ENCODE measurements around the gene ROBO4. TPM values are rescaled to one million over a fixed set of nuclear protein-coding genes. Genes with fewer than 3 reads are reported as not detected.
A peak's percentile ranks its signal among the peaks of the same experiment; 100 is the strongest.

The ROBO4 gene
- total and polyA plus RNA-seq, 2 of the 13 experiments (the other 11 are each of a cell fraction or from before 2014, with no cell fraction given): 0.07 to 1.1 TPM

DNA sequence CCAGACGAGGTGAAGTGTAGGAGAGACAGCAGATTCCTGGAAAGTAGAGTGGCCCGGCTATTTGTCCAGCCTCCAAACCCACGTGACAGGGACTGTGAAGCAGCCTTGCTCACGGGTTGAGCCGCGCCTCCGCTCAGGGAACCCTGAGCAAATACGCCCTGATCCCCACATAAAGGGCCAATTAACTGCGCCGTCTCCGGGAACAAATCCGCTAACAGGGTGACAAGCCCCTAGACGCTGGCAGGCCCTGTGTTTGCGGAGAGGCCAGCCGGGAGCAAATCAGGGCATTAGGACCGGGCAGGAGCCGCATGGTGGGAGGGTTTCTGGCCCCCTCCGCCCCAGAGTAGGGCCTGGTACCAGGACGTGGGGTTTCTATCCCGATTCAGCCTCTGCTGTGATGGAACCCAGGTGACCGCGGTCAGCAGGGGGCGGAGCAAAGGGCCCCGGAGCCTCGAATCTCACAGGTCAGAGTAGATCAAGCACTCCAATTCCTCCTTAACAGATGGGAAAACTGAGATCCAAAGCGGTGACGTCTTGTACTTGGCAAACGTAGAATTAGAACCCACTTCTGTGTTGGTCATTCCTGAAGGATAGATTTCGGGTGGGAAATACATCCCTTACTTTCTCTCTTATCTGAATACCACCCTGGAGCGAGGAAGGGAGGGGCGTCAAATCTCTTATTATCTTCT is 34.4 kb downstream of the ROBO4 start (continued):
- TF ChIP-seq DR1 (CRISPR knock-in tag; IDR thresholded peaks at IDR 0.05) (no peak), U2AF2 (IDR thresholded peaks at IDR 0.05; ENCODE audit: low read depth, low read length) (no peak), ATF1 (CRISPR knock-in tag; IDR thresholded peaks at IDR 0.05) (no peak), SP1 (IDR thresholded peaks at IDR 0.05) (no peak), SP1 (CRISPR knock-in tag; IDR thresholded peaks at IDR 0.05) (no peak), ZNF224 (CRISPR knock-in tag; IDR thresholded peaks at IDR 0.05) (no peak), ZNF205 (CRISPR knock-in tag; IDR thresholded peaks at IDR 0.05) (no peak), NFE2 (CRISPR knock-in tag; IDR thresholded peaks at IDR 0.05) (no peak), PCBP1 (IDR thresholded peaks at IDR 0.05; ENCODE audit: borderline replicate concordance, low read depth, low read length) (no peak), RCOR2 (CRISPR knock-in tag; IDR thresholded peaks at IDR 0.05) (no peak), ZBTB7B (CRISPR knock-in tag; IDR thresholded peaks at IDR 0.05) (no peak), DRAP1 (CRISPR knock-in tag; IDR thresholded peaks at IDR 0.05) (no peak), ZNF629 (CRISPR knock-in tag; conservative IDR thresholded peaks at IDR 0.05) (no peak), SRF (IDR thresholded peaks at IDR 0.05; ENCODE audit: low read depth, low read length) (no peak), ZNF567 (CRISPR knock-in tag; IDR thresholded peaks at IDR 0.05; ENCODE audit: borderline replicate concordance) (no peak), PHF21A (CRISPR knock-in tag; IDR thresholded peaks at IDR 0.05) (0 out of 2 replicates have a peak, but pooled peaks have one; percentile 20), BHLHE40 (IDR thresholded peaks at IDR 0.05; ENCODE audit: low read length) (peak; percentile 18; the same call in 1 of the 2 replicates), BCL6 (CRISPR knock-in tag; IDR thresholded peaks at IDR 0.05) (peak; percentile 96), ZBTB43 (CRISPR knock-in tag; conservative IDR thresholded peaks at IDR 0.05) (no peak), FOXP1 (IDR thresholded peaks at IDR 0.05) (no peak), FOXP1 (CRISPR knock-in tag; IDR thresholded peaks at IDR 0.05) (no peak)
- TF ChIP-seq, protein P1, sequence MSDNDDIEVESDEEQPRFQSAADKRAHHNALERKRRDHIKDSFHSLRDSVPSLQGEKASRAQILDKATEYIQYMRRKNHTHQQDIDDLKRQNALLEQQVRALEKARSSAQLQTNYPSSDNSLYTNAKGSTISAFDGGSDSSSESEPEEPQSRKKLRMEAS (IDR thresholded peaks at IDR 0.05): peak; percentile 12; the same call in 1 of the 2 replicates
- TF ChIP-seq, protein P2, sequence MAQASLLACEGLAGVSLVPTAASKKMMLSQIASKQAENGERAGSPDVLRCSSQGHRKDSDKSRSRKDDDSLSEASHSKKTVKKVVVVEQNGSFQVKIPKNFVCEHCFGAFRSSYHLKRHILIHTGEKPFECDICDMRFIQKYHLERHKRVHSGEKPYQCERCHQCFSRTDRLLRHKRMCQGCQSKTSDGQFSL (CRISPR knock-in tag; IDR thresholded peaks at IDR 0.05): no peak
- TF ChIP-seq, protein P3, sequence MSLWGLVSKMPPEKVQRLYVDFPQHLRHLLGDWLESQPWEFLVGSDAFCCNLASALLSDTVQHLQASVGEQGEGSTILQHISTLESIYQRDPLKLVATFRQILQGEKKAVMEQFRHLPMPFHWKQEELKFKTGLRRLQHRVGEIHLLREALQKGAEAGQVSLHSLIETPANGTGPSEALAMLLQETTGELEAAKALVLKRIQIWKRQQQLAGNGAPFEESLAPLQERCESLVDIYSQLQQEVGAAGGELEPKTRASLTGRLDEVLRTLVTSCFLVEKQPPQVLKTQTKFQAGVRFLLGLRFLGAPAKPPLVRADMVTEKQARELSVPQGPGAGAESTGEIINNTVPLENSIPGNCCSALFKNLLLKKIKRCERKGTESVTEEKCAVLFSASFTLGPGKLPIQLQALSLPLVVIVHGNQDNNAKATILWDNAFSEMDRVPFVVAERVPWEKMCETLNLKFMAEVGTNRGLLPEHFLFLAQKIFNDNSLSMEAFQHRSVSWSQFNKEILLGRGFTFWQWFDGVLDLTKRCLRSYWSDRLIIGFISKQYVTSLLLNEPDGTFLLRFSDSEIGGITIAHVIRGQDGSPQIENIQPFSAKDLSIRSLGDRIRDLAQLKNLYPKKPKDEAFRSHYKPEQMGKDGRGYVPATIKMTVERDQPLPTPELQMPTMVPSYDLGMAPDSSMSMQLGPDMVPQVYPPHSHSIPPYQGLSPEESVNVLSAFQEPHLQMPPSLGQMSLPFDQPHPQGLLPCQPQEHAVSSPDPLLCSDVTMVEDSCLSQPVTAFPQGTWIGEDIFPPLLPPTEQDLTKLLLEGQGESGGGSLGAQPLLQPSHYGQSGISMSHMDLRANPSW (CRISPR knock-in tag; IDR thresholded peaks at IDR 0.05; ENCODE audit: borderline replicate concordance): no peak

All from HepG2 (cell line).